DMS 273 treated with DMSO at 0.1 percent for 48 hours (cell line): ENCODE measurements around the gene MTHFSD.

Experiments used
- DNase-seq: peaks from one replicate; lab custom pipeline; 2025; lab: John Stamatoyannopoulos, UW

The MTHFSD gene

GRCh38 chr16:86530251-86531190 lies 24.5 kb downstream of the MTHFSD start:
- no peak for DNase-seq

- DNase-seq: no peak
Observed at GRCh38 chr16:86529160-86529559, 25.9 kb downstream of the MTHFSD start.

GRCh38 chr16:86528061-86528929 lies 26.7 kb downstream of the MTHFSD start:
- no peak for DNase-seq

GRCh38 chr16:86527366-86527765 lies 27.7 kb downstream of the MTHFSD start:
- DNase-seq: no peak

- DNase-seq: no peak
Observed at GRCh38 chr16:86525696-86526095, 29.3 kb downstream of the MTHFSD start.

GRCh38 chr16:86524029-86524428 lies 31.0 kb downstream of the MTHFSD start:
- DNase-seq: no peak

- DNase-seq: no peak
Observed at GRCh38 chr16:86523166-86523740, 31.8 kb downstream of the MTHFSD start.

GRCh38 chr16:86522634-86523033 lies 32.4 kb downstream of the MTHFSD start:
- DNase-seq: no peak

- DNase-seq: no peak
Observed at GRCh38 chr16:86521236-86522197, 33.5 kb downstream of the MTHFSD start.

GRCh38 chr16:86520317-86521210 lies 34.5 kb downstream of the MTHFSD start:
- DNase-seq: no peak

- DNase-seq: no peak
Observed at GRCh38 chr16:86519649-86520316, 35.3 kb downstream of the MTHFSD start.

- DNase-seq: no peak
Observed at GRCh38 chr16:86519007-86519648, 35.9 kb downstream of the MTHFSD start.

- DNase-seq: peak; percentile 9
Observed at GRCh38 chr16:86517652-86518258, 37.3 kb downstream of the MTHFSD start.

GRCh38 chr16:86517033-86517432 lies 38.0 kb downstream of the MTHFSD start:
- no peak for DNase-seq

- no peak for DNase-seq
Observed at GRCh38 chr16:86516623-86517003, 38.4 kb downstream of the MTHFSD start.

GRCh38 chr16:86515777-86516622 lies 39.0 kb downstream of the MTHFSD start:
- no peak for DNase-seq

GRCh38 chr16:86515413-86515776 lies 39.6 kb downstream of the MTHFSD start:
- no peak for DNase-seq
